HFF-Myc (cell line): ENCODE measurements around the gene BABAM2.
"Not testable (repeated sequence)": the region's sequence is repeated elsewhere in the genome, so short reads cannot be mapped to it uniquely, and the experiment has no call there.

Experiments
- DNase-seq: peaks from one replicate; pipeline ENCODE4 v3.0.0-alpha.2; 2011; ENCODE audit warnings: low read depth; ENCODE audit errors: extremely low read depth
- H3K4me3 ChIP-seq: replicated peaks from 2 replicates; pipeline ENCODE4 v1.5.1; 2011; ENCODE audit warnings: low read depth, mild to moderate bottlenecking, control low read depth, low read length
- CTCF ChIP-seq: IDR thresholded peaks from 2 replicates; pipeline ENCODE4 v1.5.1; 2012; ENCODE audit warnings: mild to moderate bottlenecking, low read depth, low read length, control low read depth; ENCODE audit errors: missing control alignments

The BABAM2 gene

GRCh38 chr2:28327581-28327955 is 437.0 kb downstream of the BABAM2 start:
- no peak overlapping the region for H3K4me3 ChIP-seq
- no peak for TF ChIP-seq CTCF
- no peak for DNase-seq

- no peak overlapping the region for H3K4me3 ChIP-seq
- TF ChIP-seq CTCF: no peak
- peak; percentile 82 for DNase-seq
Observed at GRCh38 chr2:28327956-28328922, 437.7 kb downstream of the BABAM2 start.

- H3K4me3 ChIP-seq: no peak overlapping the region
- TF ChIP-seq CTCF: no peak
- no peak for DNase-seq
Observed at GRCh38 chr2:28329184-28329583, 438.7 kb downstream of the BABAM2 start.

- H3K4me3 ChIP-seq, DNase-seq: not testable (repeated sequence)
Observed at GRCh38 chr2:28330722-28331121, 440.2 kb downstream of the BABAM2 start.

- DNase-seq, H3K4me3 ChIP-seq: not testable (repeated sequence)
Observed at GRCh38 chr2:28331797-28332196, 441.3 kb downstream of the BABAM2 start.

GRCh38 chr2:28332696-28333095 is 442.2 kb downstream of the BABAM2 start:
- no peak for TF ChIP-seq CTCF
- no peak for DNase-seq
- H3K4me3 ChIP-seq: no peak overlapping the region

- H3K4me3 ChIP-seq: no peak overlapping the region
- DNase-seq: no peak
- TF ChIP-seq CTCF: no peak
Observed at GRCh38 chr2:28333606-28334526, 443.3 kb downstream of the BABAM2 start.
